Activated naive CD8-positive, alpha-beta T cell (primary cell): ENCODE data around the gene TSPAN31.

Source experiments
- H3K27ac Mint-ChIP-seq: one replicate; pipeline ENCODE4 v1.8.0; 2021; ENCODE audit warnings: mixed read lengths
- H3K27me3 Mint-ChIP-seq: one replicate; pipeline ENCODE4 v1.8.0; 2021; ENCODE audit warnings: mixed read lengths
- H3K36me3 Mint-ChIP-seq: one replicate; pipeline ENCODE4 v1.8.0; 2021; ENCODE audit warnings: mixed read lengths
- H3K4me1 Mint-ChIP-seq: one replicate; pipeline ENCODE4 v1.8.0; 2021; ENCODE audit warnings: low read depth, mixed read lengths
- H3K4me3 Mint-ChIP-seq: one replicate; pipeline ENCODE4 v1.8.0; 2021; ENCODE audit warnings: mild to moderate bottlenecking, mixed read lengths
- H3K9me3 Mint-ChIP-seq: one replicate; pipeline ENCODE4 v1.8.0; 2021; ENCODE audit warnings: low read depth, mixed read lengths

TSPAN31 gene

GRCh38 chr12:57762463-57762862 is 17.6 kb downstream of the TSPAN31 start:
- no peak overlapping the region for H3K27ac Mint-ChIP-seq
- no peaks in the 10 kb centered on the region for H3K9me3 Mint-ChIP-seq
- peaks cover 6% of the 10 kb centered on the region for H3K36me3 Mint-ChIP-seq
- peak overlapping the region; percentile 91 for H3K4me3 Mint-ChIP-seq
- H3K27me3 Mint-ChIP-seq = no peaks in the 10 kb centered on the region
- H3K4me1 Mint-ChIP-seq = peaks cover 42% of the 10 kb centered on the region

GRCh38 chr12:57763881-57764661 is 19.2 kb downstream of the TSPAN31 start:
- no peaks in the 10 kb centered on the region for H3K9me3 Mint-ChIP-seq
- peak overlapping the region; percentile 87 for H3K27ac Mint-ChIP-seq
- peaks cover 38% of the 10 kb centered on the region for H3K4me1 Mint-ChIP-seq
- no peaks in the 10 kb centered on the region for H3K27me3 Mint-ChIP-seq
- peak overlapping the region; percentile 91 for H3K4me3 Mint-ChIP-seq
- peaks cover 6% of the 10 kb centered on the region for H3K36me3 Mint-ChIP-seq

- H3K4me1 Mint-ChIP-seq = peaks cover 33% of the 10 kb centered on the region
- no peaks in the 10 kb centered on the region for H3K27me3 Mint-ChIP-seq
- H3K4me3 Mint-ChIP-seq = peak overlapping the region; percentile 91
- H3K27ac Mint-ChIP-seq = peak overlapping the region; percentile 87
- H3K36me3 Mint-ChIP-seq = peaks cover 6% of the 10 kb centered on the region
- no peaks in the 10 kb centered on the region for H3K9me3 Mint-ChIP-seq
Measured at GRCh38 chr12:57764662-57765002, 19.8 kb downstream of the TSPAN31 start.

DNA sequence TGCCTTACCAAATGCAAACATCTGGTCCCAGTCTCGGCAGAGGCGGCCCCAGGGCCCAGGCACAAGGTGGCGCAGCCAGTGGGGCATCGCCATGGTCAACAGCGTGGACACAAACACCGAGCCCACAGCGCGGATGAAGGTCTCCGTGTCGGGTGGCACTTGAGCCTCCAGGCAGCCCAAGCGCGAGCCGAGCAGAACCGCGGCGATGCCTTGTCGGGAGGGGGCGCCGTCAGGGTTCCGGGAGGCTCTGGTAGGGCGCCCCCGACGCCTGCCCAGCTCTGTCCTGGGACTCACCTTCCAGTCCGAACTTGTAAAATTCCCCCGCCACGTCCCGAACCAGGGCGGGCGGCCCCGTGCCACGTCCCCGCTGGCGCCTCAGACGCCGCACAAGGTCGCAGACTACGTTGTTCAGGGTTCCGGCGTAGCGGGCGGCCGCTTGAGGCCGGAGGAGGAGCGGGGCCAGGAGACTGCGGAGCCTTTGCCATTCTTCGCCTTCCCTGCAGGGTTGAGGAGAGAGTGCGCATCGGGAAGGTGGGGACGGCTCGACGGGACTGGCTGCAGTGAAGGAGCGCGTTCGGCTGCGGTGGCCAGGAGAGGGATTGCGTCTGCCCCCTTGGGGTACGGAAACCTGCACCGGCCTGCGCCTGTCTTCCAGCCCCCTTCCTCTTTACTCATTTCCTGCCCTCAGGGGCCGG is 20.3 kb downstream of the TSPAN31 start:
- Mint-ChIP-seq H3K9me3 (no peaks in the 10 kb centered on the region), H3K27ac (peak overlapping the region; percentile 87), H3K36me3 (peaks cover 10% of the 10 kb centered on the region), H3K4me3 (peak overlapping the region; percentile 91), H3K27me3 (no peaks in the 10 kb centered on the region), H3K4me1 (peaks cover 32% of the 10 kb centered on the region)

DNA sequence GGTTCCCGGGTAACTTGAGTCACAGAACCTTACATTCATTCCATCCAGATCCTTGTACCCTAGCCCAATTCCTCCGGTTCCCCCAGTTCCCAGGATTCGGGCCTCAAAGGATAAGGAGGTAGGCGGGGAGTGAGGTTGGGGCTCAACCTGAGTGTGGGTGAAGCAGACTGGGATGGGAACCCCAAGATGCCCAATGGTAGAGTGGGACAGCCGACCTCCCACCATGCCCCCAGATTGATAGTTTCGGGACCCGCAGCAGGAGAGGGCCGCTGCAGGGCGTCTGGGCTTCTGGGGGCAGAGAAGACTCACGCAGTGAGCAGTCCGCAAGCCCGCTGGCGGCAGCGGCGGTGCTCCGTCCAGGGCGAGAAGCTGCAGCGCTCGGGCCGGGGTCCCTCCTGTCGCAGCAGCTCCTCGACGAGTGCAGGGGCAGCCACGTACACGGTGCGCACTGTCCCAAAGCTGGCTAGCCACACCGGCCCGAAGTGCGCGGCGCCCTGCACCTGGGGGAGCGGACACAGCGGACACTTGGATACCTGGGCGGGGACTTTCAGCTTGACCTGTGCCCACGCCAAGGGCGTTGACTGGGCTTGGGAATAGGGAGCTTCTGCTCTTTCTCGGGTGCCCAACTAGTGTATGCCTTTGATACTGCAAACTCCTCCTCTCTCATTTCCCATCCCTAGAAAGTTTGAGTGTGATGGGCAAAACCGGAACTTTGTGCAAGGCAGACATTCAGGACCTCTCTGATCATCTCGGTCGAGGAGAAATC is 21.0 kb downstream of the TSPAN31 start:
- H3K4me3 Mint-ChIP-seq = peak overlapping the region; percentile 91
- H3K4me1 Mint-ChIP-seq = peaks cover 37% of the 10 kb centered on the region
- no peaks in the 10 kb centered on the region for H3K27me3 Mint-ChIP-seq
- peaks cover 13% of the 10 kb centered on the region for H3K36me3 Mint-ChIP-seq
- peak overlapping the region; percentile 72 for H3K27ac Mint-ChIP-seq
- no peaks in the 10 kb centered on the region for H3K9me3 Mint-ChIP-seq

GRCh38 chr12:57766464-57767304 is 21.8 kb downstream of the TSPAN31 start, which contains the start of gene CYP27B1:
Gene CYP27B1, minus strand, starts transcription at chr12:57767078. Its CDS starts 37 bp downstream, at chr12:57767041.
- H3K4me1 Mint-ChIP-seq = peaks cover 42% of the 10 kb centered on the region
- H3K27ac Mint-ChIP-seq = peak within 1 kb of the TSS; percentile 72
- H3K9me3 Mint-ChIP-seq = no peaks in the 10 kb centered on the region
- H3K4me3 Mint-ChIP-seq = peak within 1 kb of the TSS; percentile 91
- no peaks in the 10 kb centered on the region for H3K27me3 Mint-ChIP-seq
- H3K36me3 Mint-ChIP-seq = peaks cover 13% of the 10 kb centered on the region

DNA sequence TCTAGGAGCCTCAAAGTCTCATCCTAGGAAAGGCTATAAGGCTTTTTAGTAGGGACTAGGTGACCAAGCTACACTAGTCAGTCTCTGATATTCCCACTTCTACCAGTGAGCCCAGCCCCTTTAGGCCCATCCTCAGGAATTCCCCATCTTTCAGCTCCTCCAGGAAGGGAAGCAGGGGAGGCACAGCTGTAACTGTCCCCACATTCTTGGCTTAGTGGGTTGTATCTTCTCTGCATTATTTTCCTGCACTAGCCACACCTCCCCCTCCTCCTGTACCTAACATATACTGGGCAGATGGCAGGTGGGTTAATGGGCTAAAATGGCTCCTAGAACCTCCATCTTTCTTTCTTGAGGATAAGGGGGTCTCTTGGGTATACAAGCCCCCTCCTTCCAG is 22.5 kb downstream of the TSPAN31 start:
- H3K27ac Mint-ChIP-seq = no peak overlapping the region
- peaks cover 13% of the 10 kb centered on the region for H3K36me3 Mint-ChIP-seq
- H3K9me3 Mint-ChIP-seq = no peaks in the 10 kb centered on the region
- peaks cover 44% of the 10 kb centered on the region for H3K4me1 Mint-ChIP-seq
- H3K27me3 Mint-ChIP-seq = no peaks in the 10 kb centered on the region
- peak overlapping the region; percentile 91 for H3K4me3 Mint-ChIP-seq

GRCh38 chr12:57767876-57768275 is 23.0 kb downstream of the TSPAN31 start:
- H3K4me1 Mint-ChIP-seq = peaks cover 46% of the 10 kb centered on the region
- no peaks in the 10 kb centered on the region for H3K27me3 Mint-ChIP-seq
- no peaks in the 10 kb centered on the region for H3K9me3 Mint-ChIP-seq
- no peak overlapping the region for H3K27ac Mint-ChIP-seq
- H3K4me3 Mint-ChIP-seq = no peak overlapping the region
- peaks cover 13% of the 10 kb centered on the region for H3K36me3 Mint-ChIP-seq

- Mint-ChIP-seq H3K36me3 (peaks cover 7% of the 10 kb centered on the region), H3K9me3 (no peaks in the 10 kb centered on the region), H3K27me3 (no peaks in the 10 kb centered on the region), H3K4me1 (peaks cover 36% of the 10 kb centered on the region), H3K27ac (peak overlapping the region; percentile 72), H3K4me3 (peak overlapping the region; percentile 99)
Measured at GRCh38 chr12:57769594-57769993, 24.8 kb downstream of the TSPAN31 start.

DNA sequence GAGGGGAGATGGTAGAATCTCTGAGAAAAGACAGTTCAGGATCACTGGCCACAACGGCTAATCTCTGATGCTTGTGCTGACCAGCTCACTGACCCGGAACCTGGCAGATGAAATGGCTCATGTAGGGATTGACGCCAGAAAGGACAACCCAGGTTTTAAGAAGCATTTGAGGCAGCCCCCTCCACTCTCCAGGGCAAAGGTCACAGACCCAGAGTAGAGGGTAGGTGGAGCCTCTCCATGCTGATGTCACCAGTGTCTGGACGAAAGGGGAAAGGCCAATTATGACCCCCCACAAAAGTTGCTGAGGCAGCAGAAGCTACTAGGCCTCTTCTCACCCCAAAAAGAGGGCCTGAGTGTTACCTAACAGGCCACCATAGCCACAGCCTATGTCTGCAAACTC is 25.9 kb downstream of the TSPAN31 start:
- peaks cover 30% of the 10 kb centered on the region for H3K4me1 Mint-ChIP-seq
- H3K27ac Mint-ChIP-seq = peak overlapping the region; percentile 58
- no peaks in the 10 kb centered on the region for H3K9me3 Mint-ChIP-seq

GRCh38 chr12:57771236-57771872 is 26.5 kb downstream of the TSPAN31 start:
- peak overlapping the region; percentile 100 for H3K27ac Mint-ChIP-seq
- peaks cover 27% of the 10 kb centered on the region for H3K4me1 Mint-ChIP-seq
- no peaks in the 10 kb centered on the region for H3K9me3 Mint-ChIP-seq
- peak overlapping the region; percentile 99 for H3K4me3 Mint-ChIP-seq
- H3K36me3 Mint-ChIP-seq = peaks cover 7% of the 10 kb centered on the region
- no peaks in the 10 kb centered on the region for H3K27me3 Mint-ChIP-seq

More for the DNA sequence above, 25.9 kb downstream of the TSPAN31 start:
- Mint-ChIP-seq H3K27me3 (no peaks in the 10 kb centered on the region), H3K4me3 (peak overlapping the region; percentile 99), H3K36me3 (peaks cover 7% of the 10 kb centered on the region)

- Mint-ChIP-seq H3K36me3 (peaks cover 7% of the 10 kb centered on the region), H3K4me3 (peak within 1 kb of the TSS; percentile 99), H3K27ac (peak within 1 kb of the TSS; percentile 100), H3K4me1 (peaks cover 21% of the 10 kb centered on the region), H3K27me3 (no peaks in the 10 kb centered on the region), H3K9me3 (no peaks in the 10 kb centered on the region)
Measured at GRCh38 chr12:57771873-57772428, 27.1 kb downstream of the TSPAN31 start, which contains the start of gene METTL1. Gene METTL1, minus strand, starts transcription at chr12:57772105. Its CDS starts 22 bp downstream, at chr12:57772083.

DNA sequence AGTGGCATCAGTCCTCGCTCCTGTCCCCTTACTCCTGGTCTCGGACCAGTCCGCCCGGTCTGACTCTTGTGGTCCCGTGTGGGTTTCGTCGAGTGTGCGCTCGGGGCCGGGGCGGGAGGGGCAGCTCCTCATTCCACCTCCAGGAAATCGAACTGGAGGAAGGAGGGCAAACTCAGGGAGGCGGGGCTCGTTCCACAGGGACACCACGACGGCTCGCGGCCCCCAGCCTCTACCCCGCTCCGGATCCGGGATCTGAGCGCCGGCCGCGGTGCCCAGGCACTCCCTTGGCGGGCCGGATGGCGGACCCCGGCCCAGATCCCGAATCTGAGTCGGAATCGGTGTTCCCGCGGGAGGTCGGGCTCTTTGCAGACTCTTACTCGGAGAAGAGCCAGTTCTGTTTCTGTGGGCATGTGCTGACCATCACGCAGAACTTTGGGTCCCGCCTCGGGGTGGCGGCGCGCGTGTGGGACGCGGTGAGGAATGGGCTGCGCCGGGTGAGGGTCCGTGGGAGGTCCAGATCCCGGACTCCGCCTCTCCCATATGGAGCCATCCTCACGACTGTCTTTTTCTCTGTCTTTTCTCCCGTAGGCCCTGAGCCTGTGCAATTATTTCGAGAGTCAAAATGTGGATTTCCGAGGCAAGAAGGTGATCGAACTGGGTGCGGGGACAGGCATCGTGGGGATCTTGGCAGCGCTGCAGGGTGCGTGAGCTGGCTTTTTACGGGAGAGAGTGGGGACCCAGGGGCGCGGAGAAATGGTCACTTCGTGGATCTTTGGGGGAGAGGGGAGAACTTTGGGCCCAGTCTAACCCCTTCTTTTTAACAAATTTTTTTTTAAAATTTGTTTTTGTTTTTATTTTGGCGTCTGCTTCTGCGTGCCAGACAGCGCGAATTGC is 27.8 kb downstream of the TSPAN31 start, which contains the start of gene EEF1AKMT3:
TSS of gene EEF1AKMT3 (plus strand) at position 186 of the 894 bp plus-strand sequence. CDS start at position 297, 111 bp downstream.
- Mint-ChIP-seq H3K4me1 (peaks cover 20% of the 10 kb centered on the region), H3K9me3 (no peaks in the 10 kb centered on the region)

More for the DNA sequence above, 27.8 kb downstream of the TSPAN31 start, which contains the start of gene EEF1AKMT3:
- Mint-ChIP-seq H3K4me3 (peak within 1 kb of the TSS; percentile 99), H3K36me3 (peaks cover 7% of the 10 kb centered on the region), H3K27me3 (no peaks in the 10 kb centered on the region), H3K27ac (peak within 1 kb of the TSS; percentile 100)
